C4-2B (cell line): ENCODE data around the gene ADAMTSL1.

Experiments
- ZFX ChIP-seq: fragments of 450-650 bp; IDR thresholded peaks from 2 replicates; pipeline ENCODE4 v1.6.1; 2017
- TF ChIP-seq, protein P1 (sequence below): fragments of 450-650 bp; conservative IDR thresholded peaks from 2 replicates; pipeline ENCODE4 v1.5.1; 2017; ENCODE audit warnings: mild to moderate bottlenecking

DNA sequence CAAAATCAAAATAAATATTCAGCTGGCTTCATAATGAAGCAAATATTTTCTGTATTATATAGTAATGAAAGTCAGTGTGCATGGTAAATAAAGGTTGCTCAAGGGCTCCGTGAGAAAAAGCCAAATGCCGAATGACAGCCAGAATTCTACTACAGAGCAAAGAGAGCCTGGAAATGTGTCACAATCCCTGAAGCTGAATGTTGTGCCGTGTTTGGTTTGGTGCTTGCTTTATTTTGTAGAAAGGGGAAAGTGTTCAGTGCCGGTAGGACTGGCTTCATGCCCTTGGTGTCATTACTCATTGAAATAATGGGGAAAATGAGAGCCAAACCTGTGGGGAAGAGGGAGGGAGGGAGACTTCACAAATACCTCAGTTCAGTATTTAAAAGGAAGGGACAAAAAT is 26.8 kb upstream of the ADAMTSL1 start:
- TF ChIP-seq, protein P1, sequence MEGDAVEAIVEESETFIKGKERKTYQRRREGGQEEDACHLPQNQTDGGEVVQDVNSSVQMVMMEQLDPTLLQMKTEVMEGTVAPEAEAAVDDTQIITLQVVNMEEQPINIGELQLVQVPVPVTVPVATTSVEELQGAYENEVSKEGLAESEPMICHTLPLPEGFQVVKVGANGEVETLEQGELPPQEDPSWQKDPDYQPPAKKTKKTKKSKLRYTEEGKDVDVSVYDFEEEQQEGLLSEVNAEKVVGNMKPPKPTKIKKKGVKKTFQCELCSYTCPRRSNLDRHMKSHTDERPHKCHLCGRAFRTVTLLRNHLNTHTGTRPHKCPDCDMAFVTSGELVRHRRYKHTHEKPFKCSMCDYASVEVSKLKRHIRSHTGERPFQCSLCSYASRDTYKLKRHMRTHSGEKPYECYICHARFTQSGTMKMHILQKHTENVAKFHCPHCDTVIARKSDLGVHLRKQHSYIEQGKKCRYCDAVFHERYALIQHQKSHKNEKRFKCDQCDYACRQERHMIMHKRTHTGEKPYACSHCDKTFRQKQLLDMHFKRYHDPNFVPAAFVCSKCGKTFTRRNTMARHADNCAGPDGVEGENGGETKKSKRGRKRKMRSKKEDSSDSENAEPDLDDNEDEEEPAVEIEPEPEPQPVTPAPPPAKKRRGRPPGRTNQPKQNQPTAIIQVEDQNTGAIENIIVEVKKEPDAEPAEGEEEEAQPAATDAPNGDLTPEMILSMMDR, result no peak
- no peak for TF ChIP-seq ZFX
